ENCODE data around the gene ANKS1A. TPM values are rescaled to one million over a fixed set of nuclear protein-coding genes. Genes with fewer than 3 reads are reported as not detected.
A peak's percentile ranks its signal among the peaks of the same experiment; 100 is the strongest.

Gene ANKS1A
- total and polyA plus RNA-seq, 2 experiments from 2014 or later = 17.5 to 25.4 TPM

GRCh38 chr6:35026434-35027222, 137.6 kb downstream of the ANKS1A start:
- H3K9me3 ChIP-seq (ENCODE audit: low read depth) = no peaks in the 10 kb centered on the region
- H3K27me3 ChIP-seq = no peaks in the 10 kb centered on the region
- 77% methylated on average over 5 of the region's 5 CpGs for WGBS (ENCODE audit: low lambda C conversion rate, missing lambda C conversion rate)
- H3K79me2 ChIP-seq = peaks cover 37% of the 10 kb centered on the region
- peaks cover 24% of the 10 kb centered on the region for H3K4me1 ChIP-seq (ENCODE audit: insufficient read depth)
- TF ChIP-seq CTCF (IDR thresholded peaks at IDR 0.05; ENCODE audit: poor library complexity) = no peak
- H4K20me1 ChIP-seq (ENCODE audit: insufficient read depth, poor library complexity, severe bottlenecking) = no peaks in the 10 kb centered on the region
- no peaks in the 10 kb centered on the region for H3K9me2 ChIP-seq (replicated peaks; ENCODE audit: insufficient read depth)
- H3K27ac ChIP-seq = peak overlapping the region; percentile 85
- H3K36me3 ChIP-seq (replicated peaks; ENCODE audit: insufficient read depth, low read depth) = no peaks in the 10 kb centered on the region
- H3K4me3 ChIP-seq = no peak overlapping the region
- H2AFZ ChIP-seq = no peak overlapping the region
- peak overlapping the region; percentile 10 for H3K4me2 ChIP-seq
- no peak for DNase-seq (ENCODE audit: low spot score)

GRCh38 chr6:35027807-35028206, 138.8 kb downstream of the ANKS1A start:
- 97% methylated on average over 2 of the region's 2 CpGs for WGBS (ENCODE audit: low lambda C conversion rate, missing lambda C conversion rate)
- Histone ChIP-seq H3K79me2 (peaks cover 29% of the 10 kb centered on the region), H3K4me2 (no peak overlapping the region), H3K4me1 (ENCODE audit: insufficient read depth) (peaks cover 24% of the 10 kb centered on the region), H3K27me3 (no peaks in the 10 kb centered on the region), H4K20me1 (ENCODE audit: insufficient read depth, poor library complexity, severe bottlenecking) (no peaks in the 10 kb centered on the region), H3K27ac (no peak overlapping the region), H3K9me2 (replicated peaks; ENCODE audit: insufficient read depth) (no peaks in the 10 kb centered on the region), H2AFZ (no peak overlapping the region), H3K36me3 (replicated peaks; ENCODE audit: insufficient read depth, low read depth) (no peaks in the 10 kb centered on the region), H3K4me3 (no peak overlapping the region), H3K9me3 (ENCODE audit: low read depth) (no peaks in the 10 kb centered on the region)
- TF ChIP-seq CTCF (IDR thresholded peaks at IDR 0.05; ENCODE audit: poor library complexity) (no peak), EZH2 (IDR thresholded peaks at IDR 0.05; ENCODE audit: borderline replicate concordance) (no peak), EZH2phosphoT487 (IDR thresholded peaks at IDR 0.05; ENCODE audit: low read depth, severe bottlenecking, unreplicated experiment) (no peak)
- DNase-seq (ENCODE audit: low spot score) = no peak

GRCh38 chr6:35028781-35029769, 140.0 kb downstream of the ANKS1A start:
- WGBS (ENCODE audit: low lambda C conversion rate, missing lambda C conversion rate) = 87% methylated on average over 9 of the region's 9 CpGs

More at GRCh38 chr6:35028781-35029769, 140.0 kb downstream of the ANKS1A start:
- DNase-seq (ENCODE audit: low spot score) = no peak
- Histone ChIP-seq H3K9me3 (ENCODE audit: low read depth) (no peaks in the 10 kb centered on the region), H3K36me3 (replicated peaks; ENCODE audit: insufficient read depth, low read depth) (no peaks in the 10 kb centered on the region), H3K4me2 (no peak overlapping the region), H3K4me1 (ENCODE audit: insufficient read depth) (peaks cover 21% of the 10 kb centered on the region), H2AFZ (no peak overlapping the region), H3K79me2 (peaks cover 34% of the 10 kb centered on the region), H3K27me3 (no peaks in the 10 kb centered on the region), H3K9me2 (replicated peaks; ENCODE audit: insufficient read depth) (no peaks in the 10 kb centered on the region), H3K4me3 (no peak overlapping the region), H3K27ac (no peak overlapping the region), H4K20me1 (ENCODE audit: insufficient read depth, poor library complexity, severe bottlenecking) (no peaks in the 10 kb centered on the region)
- TF ChIP-seq EZH2 (IDR thresholded peaks at IDR 0.05; ENCODE audit: borderline replicate concordance) (no peak), CTCF (IDR thresholded peaks at IDR 0.05; ENCODE audit: poor library complexity) (no peak), EZH2phosphoT487 (IDR thresholded peaks at IDR 0.05; ENCODE audit: low read depth, severe bottlenecking, unreplicated experiment) (no peak)

Measured in hepatocyte (in vitro differentiated cells).